HG03175 (cell line): ENCODE measurements around the gene TRAF3.
"Not testable (repeated sequence)": the region's sequence is repeated elsewhere in the genome, so short reads cannot be mapped to it uniquely, and the experiment has no call there.

Source experiments
- ATAC-seq: cut with Tn5 transposase; IDR thresholded peaks from one replicate; pipeline ENCODE4 v1.9.1; 2021; ENCODE audit warnings: mild to moderate bottlenecking, moderate library complexity; ENCODE audit not compliant: unreplicated experiment

TRAF3 gene

GRCh38 chr14:102857444-102857843 lies 80.2 kb downstream of the TRAF3 start:
- no peak for ATAC-seq

GRCh38 chr14:102859911-102860310 lies 82.7 kb downstream of the TRAF3 start:
- no peak for ATAC-seq

GRCh38 chr14:102862154-102862773 lies 85.0 kb downstream of the TRAF3 start:
- ATAC-seq = no peak

GRCh38 chr14:102863381-102863780 lies 86.1 kb downstream of the TRAF3 start:
- ATAC-seq = no peak

- ATAC-seq = not testable (repeated sequence)
Measured at GRCh38 chr14:102865916-102866315, 88.7 kb downstream of the TRAF3 start.

GRCh38 chr14:102866982-102867761 lies 89.9 kb downstream of the TRAF3 start:
- no peak for ATAC-seq

GRCh38 chr14:102867826-102868580 lies 90.8 kb downstream of the TRAF3 start:
- no peak for ATAC-seq

- ATAC-seq = no peak
Measured at GRCh38 chr14:102868956-102869547, 91.8 kb downstream of the TRAF3 start.

GRCh38 chr14:102870246-102870645 lies 93.0 kb downstream of the TRAF3 start:
- no peak for ATAC-seq

- ATAC-seq = no peak
Measured at GRCh38 chr14:102870994-102871831, 94.0 kb downstream of the TRAF3 start.

- no peak for ATAC-seq
Measured at GRCh38 chr14:102872020-102872419, 94.8 kb downstream of the TRAF3 start.

- no peak for ATAC-seq
Measured at GRCh38 chr14:102873131-102873530, 95.9 kb downstream of the TRAF3 start.

GRCh38 chr14:102873546-102874061 lies 96.4 kb downstream of the TRAF3 start:
- ATAC-seq = no peak

- no peak for ATAC-seq
Measured at GRCh38 chr14:102875652-102876051, 98.4 kb downstream of the TRAF3 start.

- not testable (repeated sequence) for ATAC-seq
Measured at GRCh38 chr14:102877511-102877910, 100.3 kb downstream of the TRAF3 start.

- no peak for ATAC-seq
Measured at GRCh38 chr14:102878174-102878969, 101.1 kb downstream of the TRAF3 start.

- no peak for ATAC-seq
Measured at GRCh38 chr14:102878970-102879460, 101.8 kb downstream of the TRAF3 start.

GRCh38 chr14:102882226-102882906 lies 105.1 kb downstream of the TRAF3 start:
- no peak for ATAC-seq

- ATAC-seq = no peak
Measured at GRCh38 chr14:102883089-102883541, 105.9 kb downstream of the TRAF3 start.
